A673 (cell line): ENCODE measurements around the gene ERC1.

Experiments used
- EZH2 ChIP-seq: fragments of 200-600 bp; sonication (generic); IDR thresholded peaks from 2 replicates; pipeline ENCODE4 v1.6.1; 2017; ENCODE audit warnings: borderline replicate concordance, low read depth, mild to moderate bottlenecking, mixed read lengths, antibody characterized with exemption, low read length; ENCODE audit not compliant: poor library complexity, severe bottlenecking
- TF ChIP-seq, protein P1 (sequence below): fragments of 300-800, 200-600 bp; sonication (generic); conservative IDR thresholded peaks from 2 replicates; pipeline ENCODE4 v1.5.1; 2017; ENCODE audit warnings: low read depth, mild to moderate bottlenecking, antibody characterized with exemption, low read length, moderate library complexity, mixed read lengths

DNA sequence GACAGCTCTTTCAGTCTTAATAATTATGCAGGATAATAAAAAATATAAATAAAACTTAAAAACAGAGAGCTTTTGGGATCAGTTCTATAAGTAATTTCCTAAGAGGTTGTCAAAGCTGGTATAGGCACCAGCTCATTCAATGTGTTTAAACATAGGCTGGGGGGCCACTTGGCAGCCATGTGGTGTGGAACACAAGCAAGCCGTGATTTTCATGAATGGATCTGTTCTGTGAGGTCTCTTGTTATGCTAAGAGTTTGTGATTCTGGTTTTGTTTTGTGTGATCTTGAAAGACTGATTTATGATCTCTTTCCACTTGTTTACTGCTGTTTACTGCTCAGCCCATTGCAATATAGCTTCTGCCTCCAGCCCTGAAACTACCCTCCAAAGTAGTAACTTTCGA lies 362.4 kb downstream of the ERC1 start:
- TF ChIP-seq, protein P1, sequence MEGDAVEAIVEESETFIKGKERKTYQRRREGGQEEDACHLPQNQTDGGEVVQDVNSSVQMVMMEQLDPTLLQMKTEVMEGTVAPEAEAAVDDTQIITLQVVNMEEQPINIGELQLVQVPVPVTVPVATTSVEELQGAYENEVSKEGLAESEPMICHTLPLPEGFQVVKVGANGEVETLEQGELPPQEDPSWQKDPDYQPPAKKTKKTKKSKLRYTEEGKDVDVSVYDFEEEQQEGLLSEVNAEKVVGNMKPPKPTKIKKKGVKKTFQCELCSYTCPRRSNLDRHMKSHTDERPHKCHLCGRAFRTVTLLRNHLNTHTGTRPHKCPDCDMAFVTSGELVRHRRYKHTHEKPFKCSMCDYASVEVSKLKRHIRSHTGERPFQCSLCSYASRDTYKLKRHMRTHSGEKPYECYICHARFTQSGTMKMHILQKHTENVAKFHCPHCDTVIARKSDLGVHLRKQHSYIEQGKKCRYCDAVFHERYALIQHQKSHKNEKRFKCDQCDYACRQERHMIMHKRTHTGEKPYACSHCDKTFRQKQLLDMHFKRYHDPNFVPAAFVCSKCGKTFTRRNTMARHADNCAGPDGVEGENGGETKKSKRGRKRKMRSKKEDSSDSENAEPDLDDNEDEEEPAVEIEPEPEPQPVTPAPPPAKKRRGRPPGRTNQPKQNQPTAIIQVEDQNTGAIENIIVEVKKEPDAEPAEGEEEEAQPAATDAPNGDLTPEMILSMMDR: no peak
- no peak for TF ChIP-seq EZH2
